Measurements from ENCODE around the gene ASGR1.
A peak's percentile ranks its signal among the peaks of the same experiment; 100 is the strongest.
"Not testable (repeated sequence)": the region's sequence is repeated elsewhere in the genome, so short reads cannot be mapped to it uniquely, and the experiment has no call there.

Gene ASGR1

DNA sequence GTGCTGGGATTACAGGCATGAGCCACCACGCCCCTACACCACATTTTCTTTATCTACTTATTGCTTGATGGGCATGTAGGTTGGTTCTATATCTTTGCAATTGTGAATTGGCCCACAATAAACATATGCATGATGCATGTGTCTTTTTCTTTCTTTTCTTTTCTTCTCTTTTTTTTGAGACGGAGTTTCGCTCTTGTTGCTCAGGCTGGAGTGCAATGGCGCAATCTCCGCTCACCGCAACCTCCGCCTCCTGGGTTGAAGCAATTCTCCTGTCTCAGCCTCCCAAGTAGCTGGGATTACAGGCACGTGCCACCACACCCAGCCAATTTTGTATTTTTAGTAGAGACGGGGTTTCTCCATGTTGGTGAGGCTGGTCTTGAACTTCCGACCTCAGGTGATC is 20.7 kb downstream of the ASGR1 start:
- DNase-seq = not testable (repeated sequence)

DNA sequence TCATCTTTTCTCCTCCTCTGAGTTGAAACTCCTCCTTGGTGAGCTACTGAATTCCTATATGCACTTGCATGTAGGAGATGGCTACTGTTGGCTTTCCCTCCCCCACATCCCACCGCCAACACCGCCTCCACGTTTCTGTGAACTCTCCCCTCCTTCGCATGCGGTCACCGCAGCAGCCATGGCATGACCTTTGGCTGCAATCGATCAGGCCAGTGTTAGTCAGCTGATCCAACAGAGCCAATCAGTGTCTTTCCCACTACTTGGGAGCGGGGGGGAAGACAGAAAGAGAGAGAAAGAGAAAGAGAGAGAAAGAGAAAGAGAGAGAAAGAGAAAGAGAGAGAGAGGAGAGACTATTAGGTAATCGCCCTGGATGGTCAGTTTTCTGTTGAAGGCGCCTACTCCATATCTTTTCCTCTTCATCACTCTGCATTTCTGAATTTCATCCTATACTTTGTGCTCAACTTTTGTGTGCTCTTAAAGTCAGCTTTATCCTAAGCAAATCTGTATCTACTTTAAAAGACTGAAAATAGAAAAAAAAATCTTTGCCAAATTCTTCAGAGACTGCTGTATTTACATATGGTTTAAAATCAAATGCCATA is 22.7 kb downstream of the ASGR1 start:
- DNase-seq = no peak

DNA sequence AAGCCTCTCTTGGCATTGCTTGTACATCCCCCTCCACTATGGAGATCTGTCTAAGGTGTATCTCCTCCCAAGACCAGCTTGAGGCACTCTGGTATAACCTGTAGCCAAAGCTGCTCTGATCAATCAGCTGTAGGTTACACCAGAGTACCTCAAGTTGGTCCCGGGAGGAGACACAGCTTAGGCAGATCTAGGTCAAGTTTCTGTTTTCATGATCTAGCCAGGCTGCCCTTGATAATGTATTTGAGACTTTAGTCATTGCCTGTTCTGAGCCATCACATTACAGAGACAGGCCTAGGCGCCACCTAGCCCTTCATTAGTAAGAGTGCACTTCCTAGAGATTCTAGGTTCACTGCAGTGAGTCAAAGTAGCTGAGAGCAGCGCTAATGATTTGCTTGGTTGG is 31.4 kb downstream of the ASGR1 start:
- no peak for DNase-seq

DNA sequence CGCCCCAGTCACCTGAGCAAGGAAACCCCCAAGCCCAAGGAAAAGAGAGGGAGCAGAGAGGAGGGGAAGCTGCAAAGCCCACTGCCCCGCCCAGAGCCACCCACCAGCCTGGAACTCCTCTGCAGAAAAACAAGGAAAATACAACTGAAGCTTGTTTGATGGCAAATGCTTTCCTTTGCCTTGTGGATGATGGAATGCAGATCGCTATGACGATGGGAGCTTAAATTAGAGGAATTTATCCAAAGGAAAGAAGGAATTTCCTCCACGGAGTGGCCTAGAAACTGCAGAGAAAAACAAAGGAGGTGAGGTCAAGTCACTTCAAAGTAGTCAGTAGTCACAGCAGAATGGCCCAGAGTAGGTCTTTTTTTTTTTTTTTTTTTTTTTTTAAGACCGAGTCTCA is 33.1 kb downstream of the ASGR1 start:
- DNase-seq = no peak

DNA sequence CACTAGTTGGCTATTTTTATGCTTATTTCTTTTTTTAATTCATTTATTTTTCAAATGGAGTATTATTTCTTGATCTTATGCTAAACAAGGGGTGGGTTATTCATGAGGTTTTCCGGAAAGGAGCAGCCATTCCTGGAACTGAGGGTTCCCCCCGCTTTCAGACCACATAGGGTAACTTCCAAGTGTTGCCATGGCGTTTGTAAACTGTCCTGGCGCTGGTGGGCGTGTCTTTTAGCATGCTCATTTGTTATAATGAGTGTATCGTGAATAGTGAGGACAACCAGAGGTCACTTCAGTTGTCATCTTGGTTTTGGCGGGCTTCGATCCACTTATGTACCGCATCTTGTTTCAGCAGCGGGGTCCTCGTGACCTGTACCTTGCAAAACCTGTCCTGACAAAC is 35.0 kb downstream of the ASGR1 start:
- DNase-seq = no peak

DNA sequence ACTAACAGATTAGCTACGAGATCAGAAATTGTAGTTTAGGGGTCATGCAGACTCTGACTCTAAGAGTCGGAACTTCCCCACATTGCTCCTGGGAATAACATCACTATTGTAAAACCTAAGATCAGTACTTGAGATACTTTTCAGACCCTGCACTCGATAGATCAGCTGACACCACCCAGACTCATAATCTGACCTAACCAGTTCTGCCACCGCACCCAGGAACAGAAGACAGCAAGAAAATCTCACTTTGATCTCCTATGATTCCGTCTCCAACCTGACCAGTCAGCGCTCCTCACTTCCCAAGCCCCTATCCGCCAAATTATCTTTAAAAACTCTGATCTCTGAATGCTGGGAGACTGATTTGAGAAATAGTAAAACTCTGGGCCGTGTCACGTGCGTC is 37.3 kb downstream of the ASGR1 start:
- DNase-seq = no peak

DNA sequence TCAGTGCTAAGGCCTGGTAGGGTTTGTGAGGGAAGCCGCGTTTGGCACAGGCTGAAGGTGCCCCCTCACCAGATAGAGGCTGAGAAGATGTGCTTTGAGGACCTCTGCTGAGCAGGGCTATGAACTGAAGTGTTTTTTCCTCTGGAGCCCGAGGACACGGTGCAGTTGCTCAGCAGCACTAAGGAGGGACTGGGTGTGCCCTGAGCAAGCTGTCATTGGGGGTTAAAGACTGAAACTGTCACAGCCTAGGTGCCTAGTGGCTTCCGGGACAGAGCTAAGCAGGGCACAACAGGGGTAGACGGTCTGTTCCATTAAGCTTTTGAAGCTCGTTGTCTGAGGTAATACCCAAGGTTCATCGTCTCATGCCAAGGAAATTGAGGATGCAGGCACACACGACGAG is 39.8 kb downstream of the ASGR1 start:
- no peak for DNase-seq

DNA sequence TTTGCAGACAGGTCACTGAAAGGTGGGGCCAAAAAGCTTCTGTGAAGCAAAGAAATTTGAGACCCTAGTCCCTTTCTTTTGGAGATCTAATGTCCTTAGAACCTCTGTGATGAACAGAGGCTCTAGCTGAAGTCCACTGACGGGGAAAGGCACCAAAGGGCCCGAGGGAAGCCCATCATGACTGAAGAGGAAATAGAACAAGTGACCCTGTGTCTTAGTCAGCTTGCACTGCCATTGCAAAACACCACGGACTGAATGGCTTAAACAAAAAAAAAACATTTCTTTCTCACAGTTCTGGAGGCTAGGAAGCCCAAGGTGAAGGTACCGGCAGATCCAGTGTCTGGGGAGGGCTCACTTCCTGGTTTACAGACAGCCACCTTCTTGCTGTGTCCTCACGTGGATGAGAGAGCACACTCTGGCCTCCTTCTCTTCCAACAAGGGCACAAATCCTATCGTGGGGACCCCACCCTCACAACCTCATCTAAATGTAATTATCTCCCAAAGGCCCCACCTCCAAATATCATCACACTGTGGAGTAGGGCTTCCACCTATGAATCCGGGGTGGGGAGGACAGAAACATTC is 40.3 kb downstream of the ASGR1 start:
- no peak for DNase-seq

DNA sequence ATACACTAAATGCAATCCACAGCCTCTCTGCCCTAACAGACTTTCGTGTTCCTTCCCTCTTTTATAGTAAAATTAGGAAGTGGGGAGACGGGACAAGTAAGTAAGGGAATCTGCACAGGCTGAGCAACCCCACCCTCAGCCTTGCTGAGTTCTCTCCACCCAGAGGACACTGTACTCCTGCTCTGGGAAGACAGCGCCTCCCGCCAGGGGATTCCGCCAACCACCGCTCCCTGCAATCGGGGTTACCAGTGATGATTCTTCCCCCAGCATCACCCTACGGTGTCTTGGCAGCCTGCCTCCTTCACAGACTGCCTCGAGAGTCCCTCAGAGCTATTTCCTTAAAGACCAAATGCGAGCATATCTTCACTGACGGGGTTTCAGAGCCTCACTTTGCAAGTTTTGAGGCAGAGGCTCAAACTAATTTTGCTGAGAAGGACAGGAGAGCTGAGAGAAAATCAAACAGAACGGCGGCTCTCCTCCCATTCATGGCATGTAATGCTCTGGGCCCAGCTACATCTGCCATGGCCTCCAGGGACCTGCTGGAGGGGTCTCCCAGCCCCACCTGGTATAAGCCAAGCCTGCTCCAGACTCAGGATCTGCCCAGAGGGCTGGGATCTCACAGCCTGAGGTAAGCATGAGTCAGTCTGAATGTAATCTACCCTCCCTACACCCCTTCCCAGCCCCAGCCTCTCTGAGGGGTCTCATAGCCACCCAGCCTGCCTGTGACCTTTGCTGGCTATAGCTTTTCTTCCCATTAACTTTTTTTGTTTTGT is 41.8 kb downstream of the ASGR1 start:
- DNase-seq = no peak

DNA sequence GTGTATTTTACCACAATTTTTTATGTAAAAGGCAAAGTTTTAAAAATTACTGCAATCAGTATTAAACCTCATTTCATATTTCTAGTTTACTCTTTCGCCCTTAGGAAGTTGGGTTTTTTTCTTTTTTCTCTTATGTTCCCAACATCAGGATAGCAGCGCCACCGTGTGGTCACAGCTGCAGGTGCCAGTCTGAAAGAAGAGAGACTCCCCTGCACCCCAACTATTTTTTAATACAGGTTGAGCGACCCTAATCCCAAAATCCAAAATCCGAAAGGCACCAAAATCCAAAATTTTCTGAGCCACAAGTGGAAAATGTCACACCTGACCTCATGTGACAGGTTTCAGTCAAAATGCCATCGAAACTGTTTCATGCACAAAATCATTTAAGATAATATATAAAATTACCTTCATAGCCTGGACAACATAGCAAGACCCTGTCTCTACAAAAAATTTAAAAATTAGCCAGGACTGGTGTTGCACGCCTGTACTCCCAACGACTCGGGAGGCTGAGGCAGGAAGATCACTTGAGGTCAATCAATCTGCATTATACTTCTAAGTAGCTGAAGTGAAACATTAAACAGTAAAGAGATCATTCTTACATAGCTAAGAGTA is 42.8 kb downstream of the ASGR1 start:
- DNase-seq = peak; percentile 50 to 80 (median 65)

DNA sequence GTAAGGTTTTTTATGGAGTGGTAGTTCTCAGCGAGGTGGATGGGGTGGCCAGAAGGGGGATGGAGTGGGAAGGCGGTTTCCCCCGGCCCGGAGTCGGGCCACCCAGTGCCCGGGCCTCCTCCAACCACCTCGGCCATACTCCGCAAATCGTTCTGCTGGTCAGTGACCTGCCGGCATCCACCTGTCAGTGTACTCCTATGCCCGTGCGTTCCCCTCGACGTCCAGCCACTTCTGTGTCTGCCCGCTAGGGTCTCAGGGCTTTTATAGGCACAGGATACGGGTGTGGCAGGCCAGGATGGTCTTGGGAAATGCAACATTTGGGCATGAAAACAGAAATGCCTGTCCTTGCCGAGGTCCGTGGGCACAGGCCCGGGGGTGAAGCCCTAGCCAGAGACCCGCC is 45.3 kb downstream of the ASGR1 start:
- no peak for DNase-seq

DNA sequence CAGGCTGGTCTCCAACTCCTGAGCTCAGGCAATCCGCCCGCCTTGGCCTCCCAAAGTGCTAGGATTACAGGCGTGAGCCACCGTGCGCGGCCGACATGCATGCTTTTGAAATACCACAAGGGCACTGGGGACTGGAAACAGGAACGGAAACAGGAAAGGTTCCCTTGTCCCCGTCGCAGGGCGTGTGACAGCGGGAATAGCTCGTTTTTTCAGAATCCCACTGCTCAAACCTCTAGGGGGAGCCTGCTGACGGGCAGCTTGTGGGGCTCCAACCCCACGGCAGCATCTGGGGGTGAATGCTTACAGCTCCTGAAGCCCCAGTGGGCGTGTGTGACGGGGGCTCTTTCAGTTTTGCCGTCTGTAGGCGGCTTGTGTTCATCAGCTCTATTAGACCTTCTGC is 45.7 kb downstream of the ASGR1 start:
- peak in 3 of 5 donors; percentile 10 to 38 (median 15) for DNase-seq

DNA sequence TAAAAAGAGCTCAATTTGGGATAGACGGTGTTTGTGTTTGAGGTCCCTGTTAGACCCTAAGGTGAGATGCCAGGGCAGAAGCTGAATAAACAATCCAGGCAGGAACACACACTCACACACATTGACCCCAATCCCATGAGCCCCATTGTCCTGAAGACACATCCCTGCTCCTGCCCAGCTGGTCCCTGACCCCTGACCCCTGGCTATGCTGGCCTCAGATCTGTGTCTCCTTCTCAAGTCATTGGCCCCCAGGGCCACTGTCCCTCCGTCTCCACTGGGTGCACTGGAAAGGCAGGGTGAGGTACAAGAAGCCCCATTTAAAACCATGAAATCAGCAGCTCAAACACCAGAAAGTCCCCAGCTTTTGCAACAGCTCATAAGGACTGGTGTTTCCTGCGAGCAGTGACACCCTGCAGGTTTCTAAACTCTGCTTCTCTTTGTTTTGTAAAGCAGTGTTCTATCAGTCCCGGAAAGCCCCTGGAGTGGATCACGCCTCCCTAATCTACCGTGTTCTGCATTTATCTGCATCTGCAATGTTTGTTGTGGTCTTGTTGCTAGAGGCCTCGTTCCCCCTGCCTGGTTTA is 46.6 kb downstream of the ASGR1 start:
- DNase-seq = peak; percentile 29 to 76 (median 49)

DNA sequence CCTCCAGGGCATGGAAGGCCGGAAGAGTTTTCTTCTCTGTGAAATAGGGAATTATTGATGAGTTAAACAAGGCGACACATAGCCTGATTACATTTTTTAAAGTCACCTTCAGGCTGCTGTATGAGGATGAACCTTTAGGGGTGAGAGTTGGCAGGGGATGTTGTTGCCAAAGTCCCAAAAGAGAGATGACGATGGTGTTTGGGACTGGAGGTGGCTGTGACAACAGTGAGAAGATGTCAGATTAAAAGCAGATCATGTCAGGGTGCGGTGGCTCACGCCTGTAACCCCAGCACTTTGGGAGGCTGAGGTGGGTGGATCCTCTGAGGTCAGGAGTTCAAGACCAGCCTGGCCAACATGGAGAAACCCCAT is 47.8 kb downstream of the ASGR1 start:
- DNase-seq = no peak

DNA sequence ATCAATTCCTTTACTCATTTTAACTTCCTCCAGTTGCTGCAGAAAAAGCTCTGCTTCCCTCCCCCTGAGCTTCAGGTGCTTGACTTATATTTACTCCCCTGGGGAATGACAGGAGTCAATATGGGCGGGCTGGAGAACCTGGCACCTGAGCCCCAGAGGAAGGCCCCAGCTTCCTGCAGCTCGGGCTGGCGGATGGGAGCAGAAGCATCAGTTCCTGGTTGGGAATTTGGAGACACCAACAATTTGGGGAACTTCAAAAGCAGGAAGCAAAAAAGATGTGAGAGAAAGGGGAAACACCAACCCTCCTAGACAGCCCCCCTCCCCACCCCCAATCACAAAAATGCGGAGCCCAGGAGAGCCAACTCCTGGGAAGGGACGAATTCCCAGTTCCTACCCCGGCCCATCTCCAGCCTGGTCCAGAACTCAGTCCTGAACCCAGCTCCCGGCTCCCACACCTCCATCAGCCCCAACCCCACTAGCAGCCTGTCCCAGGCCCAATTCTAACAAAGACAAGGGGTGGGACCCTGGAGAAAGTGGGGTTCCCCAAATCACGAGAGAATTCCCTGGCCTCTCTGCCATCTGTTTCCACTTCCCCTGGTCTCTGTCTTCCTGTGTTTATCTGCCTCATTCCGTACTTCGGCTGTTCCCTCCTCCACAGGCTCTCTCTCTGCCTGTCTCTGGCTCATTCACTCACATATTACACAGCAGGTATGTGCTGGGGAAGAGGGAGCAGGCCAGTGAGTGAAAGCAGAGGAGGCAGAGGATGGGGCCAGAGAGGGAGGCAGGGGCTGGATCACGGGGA is 48.3 kb downstream of the ASGR1 start:
- DNase-seq = no peak

DNA sequence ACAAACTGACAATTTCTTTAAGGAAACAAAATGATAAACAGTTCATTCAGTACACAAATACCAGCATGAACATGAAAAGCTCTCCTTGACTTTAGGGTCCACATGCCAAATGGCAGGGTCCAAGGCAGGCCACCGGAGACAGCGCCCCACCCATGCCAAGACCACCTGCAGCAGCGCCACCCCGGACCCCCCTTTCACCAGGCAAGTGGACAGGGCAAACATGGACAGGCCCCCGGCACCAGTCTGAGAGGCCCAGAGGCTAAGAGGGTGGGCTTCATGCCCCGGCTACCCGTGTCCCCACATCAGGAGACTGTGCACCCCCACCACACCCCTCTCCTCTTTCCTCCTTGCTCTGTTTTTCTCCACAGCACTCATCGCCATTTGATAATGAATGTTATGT is 49.9 kb downstream of the ASGR1 start:
- DNase-seq = no peak

DNA sequence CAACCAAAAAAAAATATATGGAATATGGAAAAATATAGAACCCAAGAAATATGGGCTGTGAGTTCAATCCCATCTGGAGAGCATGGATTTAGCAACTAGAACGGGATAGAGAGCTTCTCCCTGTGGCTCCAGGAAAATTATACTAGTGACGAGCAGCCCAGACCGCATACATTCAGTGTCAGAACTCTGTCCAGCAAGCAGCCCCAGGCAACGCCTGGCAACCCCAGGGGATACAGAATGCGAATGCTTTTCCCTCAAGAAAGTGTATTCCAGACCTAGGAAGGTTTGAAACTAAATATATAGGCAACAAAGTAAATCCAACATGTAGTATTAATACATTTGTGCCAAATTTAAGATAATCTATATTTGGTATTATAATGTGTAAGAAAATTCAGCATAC is 51.0 kb downstream of the ASGR1 start:
- no peak for DNase-seq

DNA sequence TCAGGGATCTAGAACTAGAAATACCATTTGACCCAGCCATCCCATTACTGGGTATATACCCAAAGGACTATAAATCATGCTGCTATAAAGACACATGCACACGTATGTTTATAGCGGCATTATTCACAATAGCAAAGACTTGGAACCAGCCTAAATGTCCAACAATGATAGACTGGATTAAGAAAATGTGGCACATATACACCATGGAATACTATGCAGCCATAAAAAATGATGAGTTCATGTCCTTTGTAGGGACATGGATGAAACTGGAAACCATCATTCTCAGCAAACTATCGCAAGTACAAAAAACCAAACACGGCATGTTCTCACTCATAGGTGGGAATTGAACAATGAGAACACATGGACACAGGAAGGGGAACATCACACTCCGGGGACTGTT is 51.7 kb downstream of the ASGR1 start:
- not testable (repeated sequence) for DNase-seq

DNA sequence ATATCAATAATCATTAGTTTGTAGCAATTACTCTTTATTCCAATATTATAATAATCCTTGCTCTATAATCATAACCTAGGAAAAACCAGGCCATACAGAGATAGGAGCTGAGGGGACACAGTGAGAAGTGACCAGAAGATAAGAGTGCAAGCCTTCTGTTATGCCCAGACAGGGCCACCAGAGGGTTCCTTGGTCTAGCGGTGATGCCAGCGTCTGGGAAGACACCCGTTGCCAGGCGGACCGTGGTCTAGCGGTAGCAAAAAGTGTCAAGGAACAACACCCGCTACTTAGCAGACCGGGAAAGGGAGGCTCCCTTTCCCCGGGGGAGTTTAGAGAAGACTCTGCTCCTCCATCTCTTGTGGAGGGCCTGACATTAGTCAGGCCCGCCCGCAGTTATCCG is 52.8 kb downstream of the ASGR1 start:
- not testable (repeated sequence) for DNase-seq

DNA sequence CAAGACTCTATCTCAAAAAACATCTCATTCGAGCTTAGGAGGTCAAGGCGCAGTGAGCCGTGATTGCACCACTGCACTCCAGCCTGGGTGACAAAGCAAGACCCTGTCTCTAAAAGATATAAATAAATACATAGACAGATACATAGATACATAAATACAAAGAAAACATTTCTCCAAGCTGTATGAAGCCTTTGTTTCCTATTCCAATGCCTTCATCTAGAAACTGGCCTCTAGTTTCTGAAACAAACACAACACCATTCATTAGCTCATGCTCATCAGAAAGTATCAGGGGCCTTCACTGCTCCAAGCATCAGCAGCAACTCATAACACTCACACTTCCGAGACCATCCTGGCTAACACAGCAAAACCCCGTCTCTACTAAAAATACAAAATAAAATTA is 54.2 kb downstream of the ASGR1 start:
- DNase-seq = no peak

DNA sequence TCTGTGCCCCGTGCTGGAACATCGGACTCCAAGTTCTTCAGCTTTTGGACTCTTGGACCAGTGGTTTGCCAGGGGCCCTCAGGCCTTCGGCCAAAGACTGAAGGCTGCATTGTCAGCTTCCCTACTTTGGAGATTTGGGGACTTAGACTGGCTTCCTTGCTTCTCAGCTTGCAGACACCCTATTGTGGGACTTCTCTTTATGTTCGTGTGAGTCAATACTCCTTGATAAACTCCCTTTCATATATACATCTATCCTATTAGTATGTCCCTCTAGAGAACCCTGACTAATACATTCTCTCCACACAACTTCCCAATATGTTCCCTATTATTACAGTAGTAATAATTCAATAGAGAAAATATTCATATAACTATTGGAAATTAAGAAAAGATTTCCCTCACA is 55.3 kb downstream of the ASGR1 start:
- no peak for DNase-seq
